PFSK-1 (cell line): ENCODE results near the gene CCDC47.
A peak's percentile ranks its signal among the peaks of the same experiment; 100 is the strongest.

ENCODE experiments used
- FOXP2 ChIP-seq: optimal IDR thresholded peaks from 2 replicates; pipeline ENCODE3; 2011; ENCODE audit warnings: borderline replicate concordance, control low read depth, inconsistent platforms; ENCODE audit not compliant: insufficient read depth; ENCODE audit errors: extremely low read length, extremely low read depth
- POLR2AphosphoS5 ChIP-seq: IDR thresholded peaks from 2 replicates; pipeline ENCODE4 v1.6.1; 2012; ENCODE audit warnings: low read depth, mild to moderate bottlenecking, control low read depth, low read length, moderate library complexity
- REST ChIP-seq, 2 experiments: IDR thresholded peaks; 2 replicates each; pipeline versions ENCODE4 v1.6.1 to v1.8.0; 2011 to 2012; ENCODE audit warnings: low read depth in 2 of 2, low read length in 2 of 2, control low read depth in 1 of 2, inconsistent platforms in 1 of 2, mild to moderate bottlenecking in 1 of 2, moderate library complexity in 1 of 2; ENCODE audit not compliant: insufficient read depth in 1 of 2
- SIN3A ChIP-seq: IDR thresholded peaks from 2 replicates; pipeline ENCODE4 v1.6.1; 2012; ENCODE audit warnings: mild to moderate bottlenecking, low read length, moderate library complexity, borderline replicate concordance; ENCODE audit not compliant: insufficient read depth
- TAF1 ChIP-seq: IDR thresholded peaks from 2 replicates; pipeline ENCODE4 v1.6.1; 2012; ENCODE audit warnings: low read length, control low read depth, borderline replicate concordance; ENCODE audit not compliant: insufficient read depth

Gene CCDC47

GRCh38 chr17:63780928-63781327 lies 7.5 kb upstream of the CCDC47 start:
- no peak for TF ChIP-seq SIN3A
- no peak for TF ChIP-seq POLR2AphosphoS5
- TF ChIP-seq TAF1 = no peak
- no peak for TF ChIP-seq FOXP2
- TF ChIP-seq REST (IDR thresholded peaks at IDR 0.05; ENCODE audit: insufficient read depth in 1 of 2, low read depth in 2 of 2, low read length in 2 of 2) = no peak

- TF ChIP-seq SIN3A (no peak), REST (IDR thresholded peaks at IDR 0.05; ENCODE audit: insufficient read depth in 1 of 2, low read depth in 2 of 2, low read length in 2 of 2) (no peak), FOXP2 (no peak), POLR2AphosphoS5 (no peak), TAF1 (no peak)
Observed at GRCh38 chr17:63780507-63780906, 7.1 kb upstream of the CCDC47 start.

GRCh38 chr17:63775420-63775819 lies 2.0 kb upstream of the CCDC47 start:
- TF ChIP-seq REST (IDR thresholded peaks at IDR 0.05; ENCODE audit: insufficient read depth in 1 of 2, low read depth in 2 of 2, low read length in 2 of 2) = no peak
- no peak for TF ChIP-seq TAF1
- no peak for TF ChIP-seq FOXP2
- no peak for TF ChIP-seq SIN3A
- TF ChIP-seq POLR2AphosphoS5 = no peak

- TF ChIP-seq REST (IDR thresholded peaks at IDR 0.05; ENCODE audit: insufficient read depth in 1 of 2, low read depth in 2 of 2, low read length in 2 of 2) = no peak
- TF ChIP-seq TAF1 = no peak
- TF ChIP-seq SIN3A = no peak; the same call in 1 of the 2 replicates
- TF ChIP-seq POLR2AphosphoS5 = no peak
- no peak for TF ChIP-seq FOXP2
Observed at GRCh38 chr17:63774969-63775265, 1.5 kb upstream of the CCDC47 start.

GRCh38 chr17:63774141-63774968 lies 958 bp upstream of the CCDC47 start, which contains the start of gene DDX42:
DDX42 (plus strand) TSS chr17:63774170; CDS start chr17:63787050, 12,880 bp downstream.
- no peak for TF ChIP-seq REST (IDR thresholded peaks at IDR 0.05; ENCODE audit: insufficient read depth in 1 of 2, low read depth in 2 of 2, low read length in 2 of 2)
- peak; percentile 80; the same call in 1 of the 2 replicates for TF ChIP-seq TAF1
- no peak; the same call in 1 of the 2 replicates for TF ChIP-seq SIN3A
- peak; percentile 71 for TF ChIP-seq FOXP2
- no peak; the same call in 1 of the 2 replicates for TF ChIP-seq POLR2AphosphoS5
